Stimulated activated memory B cell treated with anti-CD40 and anti-IgM and Interleukin-4, amounts not matched to agents 10 μg/mL and 1 μg/mL and 100 μg/mL, for 72 hours (primary cell): ENCODE measurements around the gene DTX3L.

Experiments used
- ATAC-seq: fragments of 150-1000 bp; cut with Tn5 transposase; 2 replicates; pipeline ENCODE4 v1.10.0; 2021
- H3K27ac Mint-ChIP-seq: one replicate; pipeline ENCODE4 v1.8.0; 2022; ENCODE audit warnings: mild to moderate bottlenecking, mixed read lengths
- H3K27me3 Mint-ChIP-seq: one replicate; pipeline ENCODE4 v1.8.0; 2022; ENCODE audit warnings: mixed read lengths
- H3K36me3 Mint-ChIP-seq: one replicate; pipeline ENCODE4 v1.8.0; 2022; ENCODE audit warnings: mixed read lengths
- H3K4me1 Mint-ChIP-seq: one replicate; pipeline ENCODE4 v1.8.0; 2022; ENCODE audit warnings: mixed read lengths
- H3K4me3 Mint-ChIP-seq: one replicate; pipeline ENCODE4 v1.8.0; 2022; ENCODE audit warnings: mild to moderate bottlenecking, moderate library complexity, mixed read lengths
- H3K9me3 Mint-ChIP-seq: one replicate; pipeline ENCODE4 v1.8.0; 2022; ENCODE audit warnings: mixed read lengths

The DTX3L gene

GRCh38 chr3:122564155-122564912, at the start of gene DTX3L, which contains the start of gene PARP9:
Gene DTX3L (plus strand): TSS chr3:122564338. CDS start chr3:122564427, 89 bp downstream.
Gene PARP9 (minus strand): TSS chr3:122564300. CDS start chr3:122559620, 4,680 bp downstream.
- H3K4me1 Mint-ChIP-seq, result peaks cover 91% of the 10 kb centered on the region
- ATAC-seq, result peak; percentile 92
- no peaks in the 10 kb centered on the region for H3K9me3 Mint-ChIP-seq
- H3K36me3 Mint-ChIP-seq, result peaks cover 35% of the 10 kb centered on the region
- no peaks in the 10 kb centered on the region for H3K27me3 Mint-ChIP-seq
- peak within 1 kb of the TSS; percentile 95 for H3K4me3 Mint-ChIP-seq
- H3K27ac Mint-ChIP-seq, result peak within 1 kb of the TSS; percentile 89

DNA sequence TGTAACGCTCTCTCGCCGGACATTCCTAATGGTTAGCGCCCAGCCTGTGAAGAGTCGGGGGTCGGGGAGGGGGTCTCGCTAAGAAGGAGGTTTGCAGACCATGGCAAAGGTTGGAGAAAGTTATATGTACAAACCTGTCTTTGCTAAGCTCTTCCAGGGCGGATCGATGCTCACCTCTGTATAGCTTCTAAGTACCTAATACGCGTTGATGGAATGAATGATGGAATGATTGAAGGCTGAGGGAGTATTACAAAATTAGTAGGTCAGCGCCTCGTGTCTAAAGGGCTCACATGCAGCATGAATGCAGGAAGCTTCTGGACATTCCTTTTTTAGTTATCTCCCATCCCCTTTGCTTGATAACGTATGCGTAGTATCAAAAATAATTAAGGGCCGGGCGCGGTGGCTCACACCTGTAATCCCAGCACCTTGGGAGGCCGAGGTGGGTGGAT, 49.1 kb upstream of the DTX3L start:
- Mint-ChIP-seq H3K4me1 (peaks cover 46% of the 10 kb centered on the region), H3K36me3 (peaks cover 17% of the 10 kb centered on the region), H3K27me3 (no peaks in the 10 kb centered on the region), H3K9me3 (peaks cover 2% of the 10 kb centered on the region), H3K4me3 (peak overlapping the region; percentile 81), H3K27ac (peak overlapping the region; percentile 75)
- ATAC-seq, result no peak

- H3K27me3 Mint-ChIP-seq, result no peaks in the 10 kb centered on the region
- H3K27ac Mint-ChIP-seq, result no peak overlapping the region
- no peaks in the 10 kb centered on the region for H3K9me3 Mint-ChIP-seq
- no peak overlapping the region for H3K4me3 Mint-ChIP-seq
- H3K4me1 Mint-ChIP-seq, result peaks cover 38% of the 10 kb centered on the region
- no peak for ATAC-seq
- peaks cover 8% of the 10 kb centered on the region for H3K36me3 Mint-ChIP-seq
Measured at GRCh38 chr3:122515870-122516269, 48.3 kb upstream of the DTX3L start.

GRCh38 chr3:122516846-122517360, 47.2 kb upstream of the DTX3L start:
- no peaks in the 10 kb centered on the region for H3K36me3 Mint-ChIP-seq
- no peak for ATAC-seq
- no peaks in the 10 kb centered on the region for H3K27me3 Mint-ChIP-seq
- no peaks in the 10 kb centered on the region for H3K9me3 Mint-ChIP-seq
- H3K27ac Mint-ChIP-seq, result no peak overlapping the region
- no peak overlapping the region for H3K4me3 Mint-ChIP-seq
- H3K4me1 Mint-ChIP-seq, result peaks cover 28% of the 10 kb centered on the region

GRCh38 chr3:122519693-122520092, 44.4 kb upstream of the DTX3L start:
- Mint-ChIP-seq H3K27ac (no peak overlapping the region), H3K4me3 (no peak overlapping the region), H3K36me3 (no peaks in the 10 kb centered on the region), H3K4me1 (peaks cover 7% of the 10 kb centered on the region), H3K9me3 (no peaks in the 10 kb centered on the region), H3K27me3 (no peaks in the 10 kb centered on the region)
- ATAC-seq, result no peak

DNA sequence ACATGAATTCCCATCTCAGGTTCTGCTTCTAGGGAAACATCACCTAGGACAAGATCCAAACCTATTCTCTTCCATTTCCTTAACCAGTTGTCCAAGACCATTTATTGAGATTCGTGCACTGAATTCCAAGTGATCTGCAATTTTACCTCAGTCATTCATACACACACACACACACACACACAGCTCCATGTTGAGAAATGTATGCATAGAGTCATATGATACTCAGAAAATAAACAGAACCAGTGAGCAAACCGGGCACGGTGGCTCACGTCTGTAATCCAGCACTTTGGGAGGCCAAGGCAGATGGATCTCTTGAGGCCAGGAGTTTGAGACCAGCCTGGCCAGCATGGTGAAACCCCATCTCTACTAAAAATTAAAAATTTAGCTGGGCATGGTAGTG, 43.3 kb upstream of the DTX3L start:
- Mint-ChIP-seq H3K27me3 (no peaks in the 10 kb centered on the region), H3K36me3 (no peaks in the 10 kb centered on the region), H3K4me1 (no peaks in the 10 kb centered on the region), H3K27ac (no peak overlapping the region), H3K4me3 (no peak overlapping the region), H3K9me3 (no peaks in the 10 kb centered on the region)
- ATAC-seq, result no peak

- H3K9me3 Mint-ChIP-seq, result no peaks in the 10 kb centered on the region
- ATAC-seq, result no peak
- peaks cover 12% of the 10 kb centered on the region for H3K36me3 Mint-ChIP-seq
- H3K4me1 Mint-ChIP-seq, result no peaks in the 10 kb centered on the region
- no peak overlapping the region for H3K4me3 Mint-ChIP-seq
- no peak overlapping the region for H3K27ac Mint-ChIP-seq
- H3K27me3 Mint-ChIP-seq, result no peaks in the 10 kb centered on the region
Measured at GRCh38 chr3:122523317-122523716, 40.8 kb upstream of the DTX3L start.

DNA sequence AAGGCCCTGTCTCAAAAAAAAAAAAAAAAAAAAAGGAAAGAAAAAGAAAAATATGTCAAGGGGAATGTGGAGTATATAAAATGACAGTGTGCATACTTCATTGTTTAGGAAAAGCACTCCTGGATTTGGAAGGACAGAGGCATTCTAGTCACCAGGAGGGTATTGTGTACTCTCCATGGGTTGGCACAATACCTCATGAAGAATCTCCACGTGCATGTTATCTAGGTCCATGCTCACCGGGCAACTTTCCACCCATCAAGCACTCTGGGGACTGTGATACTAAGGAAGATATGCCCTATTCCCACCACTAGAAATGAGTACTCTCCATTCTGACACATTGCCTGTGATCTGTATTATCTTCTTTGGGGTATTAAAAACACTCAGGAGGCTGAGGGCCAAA, 34.0 kb upstream of the DTX3L start:
- Mint-ChIP-seq H3K27me3 (no peaks in the 10 kb centered on the region), H3K36me3 (peaks cover 54% of the 10 kb centered on the region), H3K27ac (no peak overlapping the region), H3K9me3 (no peaks in the 10 kb centered on the region), H3K4me3 (no peak overlapping the region), H3K4me1 (peaks cover 12% of the 10 kb centered on the region)
- no peak for ATAC-seq

DNA sequence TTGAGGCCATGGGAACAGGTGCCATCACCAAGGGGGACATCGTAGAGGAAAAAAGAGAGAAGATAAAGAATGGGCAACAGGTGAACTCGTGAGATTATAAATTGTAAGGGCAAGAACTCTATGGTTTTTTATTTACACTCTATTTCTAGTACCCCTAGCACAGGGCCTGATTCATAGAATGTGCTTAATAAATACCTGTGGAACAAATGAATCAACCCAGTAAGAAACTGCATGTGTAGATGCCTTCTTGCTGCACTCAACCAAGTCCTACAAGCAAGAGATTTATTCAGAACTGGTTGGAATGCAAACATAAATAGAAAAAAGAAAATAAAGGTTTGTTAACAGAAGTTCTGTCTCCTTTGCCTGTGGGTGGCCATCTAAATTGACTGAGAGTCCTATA, 30.7 kb upstream of the DTX3L start:
- Mint-ChIP-seq H3K9me3 (no peaks in the 10 kb centered on the region), H3K4me1 (peaks cover 12% of the 10 kb centered on the region), H3K27me3 (no peaks in the 10 kb centered on the region), H3K27ac (peak overlapping the region; percentile 22), H3K36me3 (peaks cover 65% of the 10 kb centered on the region), H3K4me3 (no peak overlapping the region)
- peak; percentile 49 for ATAC-seq

- no peak overlapping the region for H3K4me3 Mint-ChIP-seq
- peak; percentile 98 for ATAC-seq
- peak overlapping the region; percentile 22 for H3K27ac Mint-ChIP-seq
- H3K36me3 Mint-ChIP-seq, result peaks cover 70% of the 10 kb centered on the region
- H3K4me1 Mint-ChIP-seq, result peaks cover 12% of the 10 kb centered on the region
- no peaks in the 10 kb centered on the region for H3K27me3 Mint-ChIP-seq
- no peaks in the 10 kb centered on the region for H3K9me3 Mint-ChIP-seq
Measured at GRCh38 chr3:122533931-122534334, 30.2 kb upstream of the DTX3L start.

- H3K4me1 Mint-ChIP-seq, result peaks cover 12% of the 10 kb centered on the region
- no peak overlapping the region for H3K27ac Mint-ChIP-seq
- H3K4me3 Mint-ChIP-seq, result no peak overlapping the region
- ATAC-seq, result no peak
- peaks cover 77% of the 10 kb centered on the region for H3K36me3 Mint-ChIP-seq
- no peaks in the 10 kb centered on the region for H3K9me3 Mint-ChIP-seq
- H3K27me3 Mint-ChIP-seq, result no peaks in the 10 kb centered on the region
Measured at GRCh38 chr3:122535964-122536631, 28.0 kb upstream of the DTX3L start.

DNA sequence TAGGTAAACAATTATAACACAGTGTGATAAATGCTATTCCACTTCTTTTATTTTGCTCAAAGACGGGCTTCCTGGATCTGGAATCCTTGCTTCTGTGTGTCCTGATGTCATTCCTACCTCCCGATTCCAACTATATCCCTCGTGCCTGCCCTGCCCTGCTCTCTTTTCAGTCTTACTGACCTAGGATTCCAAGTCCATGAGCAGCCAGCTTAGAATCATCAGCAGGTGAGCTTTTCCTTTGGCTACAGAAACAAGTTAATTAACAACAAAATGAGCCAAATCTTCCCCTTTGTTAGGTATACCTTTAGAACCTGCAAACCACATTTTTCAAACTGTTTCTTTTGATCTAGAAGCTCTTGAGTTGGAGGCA, 27.5 kb upstream of the DTX3L start:
- no peak overlapping the region for H3K27ac Mint-ChIP-seq
- H3K4me3 Mint-ChIP-seq, result no peak overlapping the region
- peaks cover 75% of the 10 kb centered on the region for H3K36me3 Mint-ChIP-seq
- no peak for ATAC-seq
- H3K4me1 Mint-ChIP-seq, result peaks cover 12% of the 10 kb centered on the region
- no peaks in the 10 kb centered on the region for H3K9me3 Mint-ChIP-seq
- H3K27me3 Mint-ChIP-seq, result no peaks in the 10 kb centered on the region

DNA sequence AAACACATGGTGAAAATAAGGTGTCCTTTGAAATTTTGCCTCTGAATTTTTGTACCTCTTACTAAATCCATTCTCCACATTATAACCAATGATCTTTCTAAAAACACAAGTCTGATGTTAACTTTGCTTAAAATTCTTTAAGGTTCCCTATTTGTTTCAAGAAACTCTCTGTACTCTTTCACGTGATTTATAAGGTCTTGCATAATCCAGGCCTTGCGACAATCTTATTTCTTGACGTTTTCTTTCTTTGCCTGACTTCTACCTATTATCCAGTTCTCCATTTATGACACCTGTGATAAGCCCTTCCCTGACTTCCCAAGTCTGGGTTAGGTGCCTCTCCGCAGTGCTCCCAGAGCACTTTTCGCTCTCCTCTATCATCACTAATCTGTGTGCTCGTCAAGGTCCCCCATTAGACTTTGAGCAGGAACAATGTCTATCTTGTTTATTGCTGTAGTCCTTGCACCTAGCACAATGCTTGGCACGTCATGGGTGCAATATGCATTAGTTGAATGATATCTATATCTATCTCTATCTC, 25.1 kb upstream of the DTX3L start:
- no peaks in the 10 kb centered on the region for H3K9me3 Mint-ChIP-seq
- no peak overlapping the region for H3K27ac Mint-ChIP-seq
- no peak overlapping the region for H3K4me3 Mint-ChIP-seq
- H3K27me3 Mint-ChIP-seq, result no peaks in the 10 kb centered on the region
- no peak for ATAC-seq
- H3K4me1 Mint-ChIP-seq, result no peaks in the 10 kb centered on the region
- H3K36me3 Mint-ChIP-seq, result peaks cover 65% of the 10 kb centered on the region

- Mint-ChIP-seq H3K9me3 (no peaks in the 10 kb centered on the region), H3K27ac (no peak overlapping the region), H3K36me3 (peaks cover 56% of the 10 kb centered on the region), H3K4me3 (no peak overlapping the region), H3K27me3 (no peaks in the 10 kb centered on the region), H3K4me1 (no peaks in the 10 kb centered on the region)
- ATAC-seq, result no peak
Measured at GRCh38 chr3:122546151-122546550, 18.0 kb upstream of the DTX3L start.

GRCh38 chr3:122548076-122548475, 16.1 kb upstream of the DTX3L start:
- Mint-ChIP-seq H3K4me3 (no peak overlapping the region), H3K27ac (no peak overlapping the region), H3K4me1 (no peaks in the 10 kb centered on the region), H3K36me3 (peaks cover 64% of the 10 kb centered on the region), H3K27me3 (no peaks in the 10 kb centered on the region), H3K9me3 (no peaks in the 10 kb centered on the region)
- ATAC-seq, result no peak
